ENCODE data around the gene PSMB7.

The PSMB7 gene

GRCh38 chr9:124355941-124356744 lies 59.1 kb downstream of the PSMB7 start:
- no peak for DNase-seq

- no peak for DNase-seq
Measured at GRCh38 chr9:124355039-124355940, 60.0 kb downstream of the PSMB7 start.

DNA sequence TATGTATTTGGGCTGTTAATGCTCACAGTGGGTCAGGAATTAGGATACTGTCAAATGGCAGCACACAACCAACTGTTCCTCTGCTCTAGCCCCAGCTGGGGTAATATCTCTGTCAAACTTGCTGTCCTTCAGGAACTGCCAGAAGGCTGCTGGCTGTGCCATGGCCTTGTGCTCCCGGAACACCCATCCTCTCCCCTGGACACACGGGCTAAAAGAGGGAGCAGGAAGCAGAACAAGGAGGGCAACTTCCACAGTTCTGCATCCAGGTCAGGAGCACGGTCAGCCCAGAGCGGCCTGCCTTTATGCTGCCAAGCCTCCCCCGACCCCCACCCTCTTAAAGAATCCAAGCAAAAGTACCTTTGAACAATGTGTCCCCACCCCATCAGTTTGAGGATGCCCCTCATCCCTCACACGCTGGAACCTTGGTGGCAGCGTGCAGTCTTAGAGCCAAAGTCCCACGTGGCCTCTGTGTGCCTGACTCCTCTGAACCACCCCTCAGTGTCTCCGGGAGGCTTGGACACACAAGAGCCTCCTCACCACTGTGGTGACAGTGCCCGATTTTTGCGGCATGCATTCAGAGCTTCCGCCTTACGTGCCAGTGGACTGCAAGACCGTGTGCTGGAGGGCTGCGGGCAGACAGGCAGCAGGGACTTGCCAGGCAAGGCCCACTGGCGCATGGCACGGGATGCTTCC lies 60.8 kb downstream of the PSMB7 start:
- no peak for DNase-seq

DNA sequence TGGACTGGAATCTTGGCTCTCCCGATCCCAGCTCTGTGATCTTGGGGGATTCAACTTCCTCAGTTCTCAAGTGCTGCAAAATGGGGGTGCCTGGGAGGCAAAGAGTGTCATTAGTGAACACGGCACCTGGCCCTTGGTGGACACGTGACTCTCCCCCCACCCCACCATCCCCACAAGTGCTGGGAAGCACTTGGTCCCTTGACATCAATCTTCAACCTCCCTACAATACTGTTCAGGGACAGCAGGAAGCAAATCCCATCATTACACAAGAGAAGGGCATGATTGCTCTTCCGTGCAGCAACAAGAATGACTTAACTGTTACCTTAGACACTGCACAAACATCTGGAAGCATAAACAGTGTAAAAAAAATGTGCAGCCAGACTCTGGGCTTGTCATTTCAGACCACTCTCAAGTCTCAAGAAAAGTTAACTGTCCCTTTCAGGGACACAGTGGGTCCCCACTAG lies 61.4 kb downstream of the PSMB7 start:
- DNase-seq, result no peak

DNA sequence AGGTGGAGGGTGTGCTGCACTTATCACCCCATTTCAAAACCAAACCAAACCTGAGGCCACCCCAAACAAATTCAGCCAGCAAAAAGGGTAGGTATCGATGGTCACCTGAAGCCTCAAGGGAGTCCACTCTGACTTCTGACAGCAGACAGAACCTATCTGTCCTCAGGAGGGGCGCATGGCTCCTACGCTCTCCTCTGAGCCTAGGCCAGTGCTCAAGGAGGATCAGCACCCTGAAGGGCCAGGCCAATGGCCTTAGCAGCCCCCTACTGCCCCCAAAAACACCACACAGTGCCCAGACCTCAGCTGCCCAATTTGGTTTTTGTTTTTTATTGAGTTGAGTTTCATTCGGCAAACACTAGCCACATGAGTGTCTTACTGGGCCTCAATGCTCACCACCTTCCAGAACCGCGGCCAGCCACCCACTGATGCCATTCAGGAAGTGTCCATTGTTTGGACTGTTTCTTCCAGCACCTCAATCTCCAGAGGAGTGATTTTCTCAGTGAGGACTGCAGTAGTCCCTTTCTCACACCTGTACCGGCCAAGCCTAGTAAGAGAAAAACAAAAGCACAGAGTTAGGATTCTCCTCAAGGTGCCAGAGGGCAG lies 62.0 kb downstream of the PSMB7 start:
- DNase-seq, result no peak

DNA sequence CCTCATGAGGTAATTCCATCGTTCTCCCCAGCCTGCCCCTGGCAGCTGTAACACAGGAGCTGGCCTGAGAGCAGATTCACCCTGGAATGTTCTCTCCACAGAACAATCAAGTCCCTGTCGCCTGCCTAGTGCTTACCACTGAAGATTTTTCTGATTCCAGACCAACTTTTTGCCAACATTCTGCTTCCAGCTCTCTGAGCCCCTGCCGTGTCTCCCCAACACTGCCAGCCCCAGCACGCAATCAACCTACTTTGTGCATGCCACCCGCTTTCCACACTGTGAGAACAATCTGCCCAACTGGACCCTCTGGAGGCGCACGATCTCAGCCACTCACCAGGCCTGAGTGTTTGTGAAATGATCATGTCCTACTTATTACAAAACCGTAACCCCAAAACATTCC lies 62.6 kb downstream of the PSMB7 start:
- DNase-seq, result no peak

DNA sequence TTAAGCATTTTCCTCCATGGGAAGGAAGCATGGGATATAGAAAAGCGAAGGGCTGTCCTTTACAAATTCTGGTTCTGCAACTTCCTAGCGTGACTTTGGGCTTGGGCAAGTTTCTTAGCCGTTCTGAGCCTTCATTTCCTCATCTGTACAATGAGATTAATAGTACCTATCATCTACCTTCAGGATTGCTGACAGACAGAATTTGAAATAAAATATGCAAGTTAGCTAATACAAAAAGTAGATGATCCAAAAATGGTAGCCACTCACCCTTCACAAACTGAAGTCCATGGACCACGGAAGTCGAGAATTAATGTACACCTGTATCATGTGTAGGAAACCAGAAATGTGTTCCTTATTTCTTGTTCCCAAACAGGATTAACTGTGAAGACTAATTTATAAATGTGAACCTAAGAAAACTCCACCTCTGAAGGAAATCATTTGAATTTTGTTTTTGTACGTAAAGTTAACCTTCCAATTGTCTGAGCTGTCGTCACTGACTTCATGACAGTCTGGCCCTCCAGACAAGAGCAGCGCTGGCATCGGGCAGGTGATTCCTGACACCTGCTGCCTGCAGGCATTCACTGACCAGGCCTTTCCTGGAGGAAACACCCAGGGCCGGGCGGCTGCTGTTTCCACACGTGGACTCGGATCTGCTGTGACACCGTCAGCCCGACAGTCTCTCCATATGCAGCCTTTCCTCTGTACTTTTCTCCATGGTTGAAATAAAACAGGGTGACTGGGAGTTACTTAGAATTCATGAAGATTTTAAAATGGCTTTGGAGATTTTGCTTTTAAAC lies 63.4 kb downstream of the PSMB7 start:
- no peak for DNase-seq

DNA sequence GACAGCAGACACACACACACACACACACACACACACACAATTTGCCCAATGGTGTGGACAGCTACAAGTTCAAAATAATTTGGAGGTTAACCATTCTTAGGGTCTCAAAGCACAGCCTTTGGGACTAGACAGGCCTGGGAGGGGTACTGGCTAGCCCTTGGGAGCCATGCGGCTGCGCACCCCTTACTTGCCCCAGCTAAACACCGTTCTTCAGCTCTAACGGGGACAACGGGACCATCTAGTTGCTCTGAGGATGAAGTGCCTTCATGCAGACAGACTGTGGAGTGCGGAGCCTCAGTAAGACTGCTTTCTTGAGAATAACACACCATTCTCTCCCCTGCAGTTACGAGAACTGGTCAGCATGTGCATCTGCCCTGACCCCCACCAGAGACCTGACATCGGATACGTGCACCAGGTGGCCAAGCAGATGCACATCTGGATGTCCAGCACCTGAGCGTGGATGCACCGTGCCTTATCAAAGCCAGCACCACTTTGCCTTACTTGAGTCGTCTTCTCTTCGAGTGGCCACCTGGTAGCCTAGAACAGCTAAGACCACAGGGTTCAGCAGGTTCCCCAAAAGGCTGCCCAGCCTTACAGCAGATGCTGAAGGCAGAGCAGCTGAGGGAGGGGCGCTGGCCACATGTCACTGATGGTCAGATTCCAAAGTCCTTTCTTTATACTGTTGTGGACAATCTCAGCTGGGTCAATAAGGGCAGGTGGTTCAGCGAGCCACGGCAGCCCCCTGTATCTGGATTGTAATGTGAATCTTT lies 64.6 kb downstream of the PSMB7 start:
- DNase-seq, result no peak

DNA sequence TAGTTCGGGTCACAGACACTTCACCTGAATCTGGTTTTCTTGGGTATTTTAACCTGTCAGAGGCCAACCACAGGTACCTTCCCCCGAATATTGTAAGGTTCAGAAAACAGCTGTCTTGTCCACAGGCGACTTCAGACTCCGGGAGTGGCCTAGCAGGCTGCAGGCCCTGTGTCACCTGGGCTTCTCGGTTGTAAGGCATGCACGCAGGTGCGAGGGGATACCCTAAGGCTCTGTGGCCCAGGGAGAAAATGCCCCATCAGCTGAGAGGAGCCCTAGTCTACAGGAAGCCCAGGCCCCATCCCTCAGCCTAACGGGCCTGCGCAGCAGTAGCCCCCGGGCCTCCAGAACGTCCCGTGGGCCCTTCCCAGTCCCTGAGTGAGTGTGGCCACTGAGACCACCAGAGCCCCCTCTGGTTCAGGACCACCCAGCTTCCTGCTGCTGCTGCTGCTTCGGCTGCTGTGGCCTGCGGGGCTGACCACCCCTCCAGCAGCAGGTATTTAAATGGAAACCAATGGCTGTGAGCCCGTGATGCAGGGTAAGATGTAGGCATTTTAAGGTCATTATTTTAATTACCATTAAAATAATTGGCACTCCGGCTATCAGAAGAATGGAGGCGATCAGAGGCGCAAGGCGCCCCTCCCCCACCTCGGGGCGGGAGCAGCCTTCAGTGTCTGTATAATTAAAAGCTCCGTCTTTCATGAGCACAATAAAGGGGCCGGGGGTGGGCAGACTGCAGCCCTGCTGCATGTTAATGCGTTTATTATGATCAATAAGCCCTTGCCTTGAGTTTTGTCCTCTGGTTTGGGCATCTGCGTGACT lies 65.4 kb downstream of the PSMB7 start:
- DNase-seq, result no peak

DNA sequence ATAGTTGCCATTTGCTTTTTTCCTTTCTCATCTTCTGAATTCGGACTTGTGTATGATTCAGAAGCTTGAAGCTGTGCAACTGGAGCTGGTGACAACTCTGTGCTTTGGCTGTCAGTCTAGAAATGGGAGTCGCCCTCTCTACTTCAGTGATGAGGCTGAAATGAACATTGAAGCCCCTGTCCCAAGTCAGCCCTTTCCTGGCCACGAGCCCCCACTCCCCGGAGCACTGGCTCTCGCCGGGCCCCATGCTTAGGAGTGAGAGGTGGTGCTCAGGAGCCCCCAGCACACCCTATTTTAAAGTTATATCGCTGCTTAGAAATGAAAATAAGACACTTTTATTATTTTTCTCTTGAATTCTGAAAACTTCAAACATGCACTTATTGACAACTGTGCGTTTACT lies 66.0 kb downstream of the PSMB7 start:
- DNase-seq, result no peak

DNA sequence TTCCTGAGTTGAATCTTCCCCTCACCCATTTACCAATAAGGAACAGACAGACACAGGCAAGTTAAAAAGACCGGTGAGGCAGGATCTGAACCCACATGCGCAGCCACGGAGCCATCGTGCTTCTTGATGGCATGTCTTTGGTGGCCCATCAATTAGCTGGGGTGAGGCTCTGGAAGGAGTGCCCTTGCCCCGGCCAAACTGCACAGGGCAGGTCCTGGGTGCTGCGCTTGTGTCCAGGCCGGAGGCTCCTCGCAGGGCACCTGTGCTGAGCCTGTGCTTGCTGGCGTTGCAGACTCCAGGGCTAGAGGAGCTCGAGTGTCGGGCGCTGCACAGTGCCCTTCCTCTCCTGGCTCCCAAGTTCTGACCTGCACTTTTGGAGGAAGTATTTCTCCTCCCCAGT lies 66.4 kb downstream of the PSMB7 start:
- DNase-seq, result no peak

- DNase-seq, result no peak
Measured at GRCh38 chr9:124348363-124348762, 66.9 kb downstream of the PSMB7 start.

GRCh38 chr9:124347968-124348358 lies 67.3 kb downstream of the PSMB7 start:
- no peak for DNase-seq

DNA sequence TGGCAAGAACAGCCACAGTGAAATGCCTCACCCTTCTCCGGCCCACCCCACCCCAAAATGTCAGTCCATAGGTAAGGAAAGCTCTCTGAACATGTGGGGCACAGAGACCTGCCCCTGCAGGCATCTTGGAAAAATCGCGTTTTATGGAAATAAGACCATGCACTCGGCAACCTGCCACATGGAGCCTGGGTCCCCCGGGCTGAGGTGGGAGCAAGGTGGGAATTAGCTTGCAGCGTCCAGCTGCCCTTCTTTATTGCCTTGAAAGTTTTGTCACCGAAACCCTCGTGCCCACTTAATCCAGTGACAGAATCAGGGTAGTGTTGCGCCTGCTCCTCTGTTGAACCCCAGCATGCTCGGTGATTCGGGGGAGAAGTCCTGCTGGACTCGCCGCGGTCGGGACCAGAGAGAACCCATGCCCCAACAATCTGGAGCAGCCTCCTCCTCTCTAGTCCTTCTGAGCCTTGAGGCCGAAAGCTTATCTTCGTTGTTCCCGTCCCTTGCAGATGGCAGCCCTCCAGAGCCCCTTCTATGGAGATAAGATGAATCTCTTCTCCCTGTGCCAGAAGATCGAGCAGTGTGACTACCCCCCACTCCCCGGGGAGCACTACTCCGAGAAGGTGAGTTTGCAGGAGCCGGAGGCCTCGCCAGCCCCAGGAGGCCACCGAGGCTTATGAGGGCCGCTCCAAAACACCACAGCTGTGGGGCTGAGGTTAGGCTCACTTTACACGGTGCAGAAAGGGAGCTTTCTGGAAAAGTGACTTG lies 67.9 kb downstream of the PSMB7 start:
- DNase-seq, result no peak

GRCh38 chr9:124346347-124347163 lies 68.7 kb downstream of the PSMB7 start:
- DNase-seq, result no peak

DNA sequence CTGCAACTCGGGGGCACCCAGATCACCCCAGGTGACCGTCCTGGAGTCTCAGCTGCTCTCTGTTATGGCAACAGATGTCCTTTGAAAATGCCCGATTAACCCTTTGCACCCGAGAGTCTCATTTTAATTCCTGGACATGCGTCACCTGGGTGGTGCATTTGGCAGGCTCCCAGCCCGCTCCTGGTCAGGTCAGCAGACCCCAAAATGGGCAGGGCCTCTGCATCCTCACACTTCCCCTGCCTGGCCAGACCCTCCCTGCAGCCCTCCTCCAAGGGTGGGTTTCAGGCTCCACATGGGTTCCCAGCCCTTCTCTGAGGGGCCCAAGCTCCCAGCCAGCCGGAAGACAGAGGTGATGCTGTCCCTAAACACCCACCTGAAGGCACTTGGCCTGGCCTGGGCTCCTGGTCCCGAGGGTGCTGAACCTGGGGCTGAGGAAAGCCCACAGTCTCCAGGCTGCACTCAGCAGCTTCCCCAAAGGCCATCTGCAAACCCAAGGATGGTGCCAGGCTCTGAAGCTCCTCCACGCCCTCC lies 69.4 kb downstream of the PSMB7 start:
- DNase-seq, result no peak

GRCh38 chr9:124345063-124345462 lies 70.2 kb downstream of the PSMB7 start:
- DNase-seq, result no peak

DNA sequence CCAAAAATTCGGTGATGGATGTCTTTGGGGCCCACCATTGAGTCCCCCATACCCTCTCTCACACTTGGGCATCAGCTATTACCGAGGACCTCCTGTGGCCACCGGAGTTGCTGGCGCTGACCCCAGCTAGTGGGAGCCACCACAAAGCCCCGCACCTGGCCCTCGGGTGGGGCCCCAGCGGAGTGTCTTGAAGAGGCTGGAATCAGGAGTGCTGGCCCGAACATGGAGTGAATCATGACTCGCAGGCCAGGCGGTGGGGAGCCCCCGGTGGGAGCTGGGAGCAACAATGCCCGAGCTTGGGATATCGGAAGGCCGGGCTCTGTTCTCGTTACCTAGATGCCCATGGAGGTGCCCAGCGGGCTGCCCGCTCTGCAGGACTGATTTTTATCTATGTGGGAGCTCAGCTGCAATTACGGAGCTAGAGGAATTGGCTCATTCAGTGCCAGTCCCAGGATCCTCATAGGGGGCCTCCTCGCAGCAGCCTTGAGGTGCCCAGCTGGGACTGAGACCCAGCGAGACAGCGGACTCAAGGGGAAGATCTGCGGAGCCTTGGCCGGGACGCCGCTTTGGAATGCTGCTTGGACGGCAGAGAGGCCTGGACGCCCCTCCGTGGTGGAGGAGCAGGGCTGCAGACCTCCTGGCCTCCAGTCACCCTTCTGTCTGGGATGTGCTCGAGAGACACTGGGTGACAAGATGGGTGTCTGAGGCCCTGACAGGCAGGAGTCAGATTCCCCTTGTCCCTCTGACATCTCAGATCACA lies 70.8 kb downstream of the PSMB7 start:
- DNase-seq, result no peak

All from CD4-positive, alpha-beta T cell treated with Interleukin-17A for 1 hour (primary cell).